Stimulated activated CD4-positive, alpha-beta T cell treated with anti-CD3 and anti-CD28 coated beads, Interleukin-12 subunit alpha, Interleukin-12 subunit beta, amount 100 ng/mL, for 48 hours (primary cell): Measurements from ENCODE around the gene SOCS4.
"Not testable (repeated sequence)": the region's sequence is repeated elsewhere in the genome, so short reads cannot be mapped to it uniquely, and the experiment has no call there.

Experiments used
- DNase-seq, 3 donors: peaks; one replicate each; pipeline ENCODE4 v3.0.0-alpha.2; 2020; ENCODE audit warnings: low read depth in 2 of 3, low spot score in 1 of 3

The SOCS4 gene, protein sequence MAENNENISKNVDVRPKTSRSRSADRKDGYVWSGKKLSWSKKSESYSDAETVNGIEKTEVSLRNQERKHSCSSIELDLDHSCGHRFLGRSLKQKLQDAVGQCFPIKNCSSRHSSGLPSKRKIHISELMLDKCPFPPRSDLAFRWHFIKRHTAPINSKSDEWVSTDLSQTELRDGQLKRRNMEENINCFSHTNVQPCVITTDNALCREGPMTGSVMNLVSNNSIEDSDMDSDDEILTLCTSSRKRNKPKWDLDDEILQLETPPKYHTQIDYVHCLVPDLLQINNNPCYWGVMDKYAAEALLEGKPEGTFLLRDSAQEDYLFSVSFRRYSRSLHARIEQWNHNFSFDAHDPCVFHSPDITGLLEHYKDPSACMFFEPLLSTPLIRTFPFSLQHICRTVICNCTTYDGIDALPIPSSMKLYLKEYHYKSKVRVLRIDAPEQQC

DNA sequence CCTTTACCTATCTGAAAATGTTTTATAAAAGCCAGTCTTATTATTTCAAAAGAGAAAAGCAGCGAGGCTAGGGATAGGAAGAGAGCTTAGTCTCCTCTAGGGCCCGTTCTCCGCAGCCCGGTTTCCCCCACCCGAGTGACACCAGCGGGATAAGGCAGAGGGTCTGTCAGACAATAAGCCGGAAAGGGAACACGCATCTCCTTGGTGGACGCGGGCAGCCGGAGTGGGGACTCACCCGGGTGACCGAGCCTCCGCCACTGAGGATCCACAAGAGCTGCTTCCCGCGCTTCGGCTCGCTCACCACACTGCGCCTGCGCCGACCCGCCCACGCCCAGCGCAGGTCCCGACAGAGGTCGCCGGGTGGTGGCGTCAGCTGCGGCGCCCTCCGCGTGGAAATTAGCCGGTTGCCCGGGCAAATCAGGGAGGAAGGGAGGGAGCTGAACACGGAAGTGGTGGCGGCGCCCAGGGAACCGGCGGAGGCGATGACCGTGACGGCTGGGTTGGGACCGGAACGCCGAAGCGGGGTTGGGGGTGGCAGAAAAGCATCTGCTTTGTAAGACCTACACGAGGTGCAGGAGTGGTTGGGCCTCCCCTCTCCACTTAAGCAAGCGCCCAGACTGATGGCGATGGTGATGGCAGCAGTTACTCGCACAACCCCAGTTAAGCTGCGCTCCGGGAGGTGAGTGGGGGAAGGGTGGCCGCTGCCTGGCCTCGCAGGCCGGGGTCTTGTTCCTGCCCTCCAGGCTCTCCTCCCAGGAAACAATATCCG, at the start of gene SOCS4, which contains the start of gene WDHD1:
Gene SOCS4, plus strand, starts transcription at position 444 of the 769 bp plus-strand sequence. CDS start 15,806 bp downstream, outside the sequence.
Gene WDHD1, minus strand, starts transcription at position 307 of the 769 bp plus-strand sequence. CDS start 312 bp downstream, outside the sequence.
- peak; percentile 96 to 97 (median 96) for DNase-seq

DNA sequence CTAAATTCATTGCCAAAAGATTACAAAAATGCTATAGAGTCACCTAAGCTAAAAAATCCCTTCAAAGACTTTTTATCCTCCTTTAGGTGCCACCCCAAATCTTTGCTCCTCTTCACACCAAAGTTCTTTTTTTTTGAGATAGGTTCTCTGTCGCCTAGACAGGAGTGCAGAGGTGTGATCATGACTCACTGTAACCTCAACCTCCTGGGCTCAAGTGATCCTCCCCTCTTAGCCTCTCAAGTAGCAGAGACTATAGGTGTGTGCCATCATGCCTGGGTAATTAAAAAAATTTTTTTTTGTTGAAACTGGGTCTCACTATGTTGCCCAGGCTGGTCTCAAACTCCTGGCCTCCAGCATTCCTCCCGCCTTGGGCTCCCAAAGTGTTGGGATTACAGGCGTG, 48.0 kb upstream of the SOCS4 start:
- DNase-seq, result no peak

DNA sequence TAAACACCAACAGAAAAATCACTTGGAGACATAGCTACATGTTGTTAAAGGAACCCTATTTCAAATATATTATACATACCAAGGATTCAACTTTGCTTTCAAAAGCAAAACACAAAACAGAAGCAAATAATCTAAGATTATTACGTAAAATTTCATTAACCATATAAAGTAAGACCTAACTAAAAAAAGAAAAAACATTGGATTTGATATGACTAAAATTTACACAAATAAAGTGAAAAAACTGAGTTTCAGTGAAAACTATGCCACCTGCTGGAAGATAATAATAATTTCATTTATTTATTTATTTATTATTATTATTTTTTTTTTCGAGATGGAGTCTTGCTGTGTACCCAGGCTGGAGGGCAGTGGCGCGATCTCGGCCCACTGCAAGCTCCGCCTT, 45.3 kb upstream of the SOCS4 start:
- DNase-seq, result no peak

DNA sequence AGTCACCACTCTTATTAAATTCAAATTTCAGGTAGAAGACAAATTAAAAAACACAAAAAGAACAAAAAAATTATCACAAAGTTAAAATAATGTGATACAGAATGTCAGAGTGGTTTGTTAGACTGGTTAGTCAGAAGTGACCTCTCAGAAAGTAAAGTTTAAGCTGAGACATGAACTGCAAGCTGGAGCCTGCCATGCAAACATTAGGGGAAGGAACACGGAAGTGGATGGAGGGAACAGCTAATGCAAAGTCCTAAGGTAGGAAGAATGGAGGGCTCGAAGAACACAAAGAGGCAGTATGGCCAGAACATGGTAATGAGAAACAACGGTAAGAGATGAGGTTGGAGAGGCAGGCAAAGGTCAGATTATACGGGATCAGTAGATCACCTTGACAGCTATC, 41.9 kb upstream of the SOCS4 start:
- DNase-seq, result no peak

DNA sequence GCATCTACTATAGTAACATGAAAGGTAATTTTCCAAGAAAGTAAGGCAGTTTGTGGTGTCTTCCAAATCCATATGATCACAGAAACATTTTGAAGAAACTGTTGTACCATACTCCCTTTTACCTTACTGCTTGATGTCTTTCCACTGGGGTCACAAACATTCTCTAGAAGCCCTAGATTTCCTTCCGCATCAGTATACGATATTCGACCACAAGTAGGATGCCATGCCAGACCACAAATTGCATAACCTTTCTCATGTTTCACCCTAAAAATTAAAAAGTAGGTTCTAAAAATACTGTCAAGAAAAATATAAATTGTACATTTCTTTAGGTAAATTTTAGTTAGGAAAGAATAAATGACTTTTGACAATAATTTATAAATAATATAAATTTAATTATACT, 26.7 kb upstream of the SOCS4 start:
- DNase-seq, result no peak

DNA sequence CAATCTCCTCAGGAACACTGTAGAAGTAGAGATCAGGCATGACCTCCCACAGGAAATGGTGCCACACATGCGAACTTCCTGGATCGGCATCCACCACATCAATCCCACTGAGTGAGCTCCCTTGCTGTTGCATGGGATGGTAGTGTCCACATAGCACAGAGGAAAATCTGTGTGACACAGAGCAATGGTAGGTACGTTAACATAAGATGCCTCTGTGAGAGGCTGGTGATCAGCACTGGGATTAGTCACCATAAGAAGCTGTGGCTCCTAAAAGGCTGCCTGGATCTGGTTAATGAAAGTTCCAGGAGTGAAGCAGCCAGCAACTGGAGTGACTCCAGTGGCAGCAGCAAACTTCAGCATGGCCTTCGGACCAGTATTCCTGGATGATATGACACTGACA, 22.0 kb upstream of the SOCS4 start:
- DNase-seq, result no peak

DNA sequence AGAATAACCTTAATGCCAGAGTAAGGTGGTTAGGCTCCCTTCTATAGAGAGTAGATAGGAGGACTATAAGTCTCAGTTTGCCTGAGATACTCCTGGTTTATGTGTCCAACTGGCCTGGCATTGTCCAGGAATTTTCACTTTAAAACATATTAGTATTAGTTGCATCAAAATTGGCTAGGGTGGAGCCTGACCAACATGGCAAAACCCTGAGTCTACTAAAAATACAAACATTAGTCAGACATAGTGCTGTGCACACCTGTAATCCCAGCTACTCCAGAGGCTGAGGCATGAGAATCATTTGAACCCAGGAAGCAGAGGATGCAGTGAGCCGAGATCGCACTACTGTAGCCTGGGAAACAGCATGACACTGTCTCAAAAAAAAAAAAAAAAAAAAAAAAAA, 12.0 kb upstream of the SOCS4 start:
- no peak for DNase-seq

DNA sequence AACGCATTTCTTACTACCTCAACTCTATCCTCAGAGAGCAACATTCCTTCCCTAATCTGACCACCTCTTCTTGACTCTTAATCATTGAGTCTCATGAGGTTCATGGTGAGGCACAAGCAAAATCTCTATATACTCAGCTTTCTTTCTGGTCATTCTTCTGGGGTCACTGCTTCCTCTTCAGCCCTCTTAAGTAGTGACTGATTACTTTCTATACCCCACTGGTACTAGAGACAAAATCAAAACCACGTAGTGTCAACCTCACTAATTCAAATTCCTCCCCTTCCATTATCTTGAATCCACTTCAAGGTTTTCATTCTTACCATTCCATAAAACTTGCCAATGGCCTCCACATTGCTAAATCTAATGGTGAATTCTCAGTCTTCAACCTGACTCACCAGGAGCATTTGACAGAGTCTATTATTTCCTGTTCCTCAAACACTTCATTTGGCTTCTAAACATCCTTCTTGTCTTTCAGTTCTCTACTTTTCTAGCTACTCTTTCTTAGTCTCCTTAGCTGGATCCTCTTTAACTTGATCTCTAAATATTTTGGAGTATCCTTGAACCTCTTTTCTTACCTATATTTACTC, 7.0 kb upstream of the SOCS4 start:
- DNase-seq, result no peak

DNA sequence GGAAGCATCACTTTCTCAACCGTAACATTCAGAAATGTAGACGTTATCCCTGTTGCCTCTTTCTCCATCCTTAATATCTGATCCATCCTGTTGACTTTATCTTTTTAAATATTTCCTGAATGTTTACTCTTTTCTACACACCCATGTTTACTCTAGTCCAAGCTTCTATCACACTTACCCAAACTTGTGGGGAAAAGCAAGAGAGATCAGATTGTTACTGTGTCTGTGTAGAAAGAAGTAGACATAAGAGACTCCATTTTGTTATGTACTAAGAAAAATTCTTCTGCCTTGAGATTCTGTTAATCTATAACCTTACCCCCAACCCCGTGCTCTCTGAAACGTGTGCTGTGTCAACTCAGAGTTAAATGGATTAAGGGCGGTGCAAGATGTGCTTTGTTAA, 2.7 kb upstream of the SOCS4 start:
- DNase-seq, result not testable (repeated sequence)

DNA sequence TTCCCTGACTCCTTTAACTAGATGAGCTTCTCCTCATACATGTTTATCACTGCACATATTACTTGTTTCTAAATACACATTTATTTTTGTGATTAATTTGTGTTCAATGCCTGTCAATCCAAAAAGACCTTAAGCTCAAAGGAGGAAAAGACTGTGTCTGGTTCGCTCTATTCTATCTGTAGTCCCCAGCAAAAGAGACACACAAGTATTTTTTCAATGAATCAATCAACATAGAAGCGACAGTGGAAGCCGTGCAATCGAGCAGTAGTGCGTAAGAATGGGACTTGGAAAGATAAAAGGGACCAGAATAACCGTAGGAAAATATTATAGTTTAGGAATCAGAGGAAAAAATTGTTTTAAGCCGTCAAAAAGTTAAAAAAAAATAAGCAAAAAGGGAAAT, 1.1 kb upstream of the SOCS4 start:
- no peak for DNase-seq

DNA sequence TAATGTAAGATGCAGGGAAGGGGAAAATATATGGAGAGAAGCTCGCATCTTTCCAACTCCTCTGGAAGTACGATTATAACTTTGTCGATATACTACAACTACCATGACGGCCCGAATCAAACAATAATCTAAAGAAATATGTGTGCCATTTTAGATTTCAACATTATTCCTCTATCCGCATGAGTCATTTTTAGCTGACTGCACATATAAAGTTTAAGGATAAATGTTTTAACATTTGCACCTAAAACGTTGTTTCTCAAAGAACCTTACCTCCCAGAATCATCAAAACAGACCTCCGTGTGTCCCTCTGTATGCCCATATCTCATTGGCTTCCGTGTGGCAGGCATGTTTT, 619 bp upstream of the SOCS4 start:
- DNase-seq, result no peak

DNA sequence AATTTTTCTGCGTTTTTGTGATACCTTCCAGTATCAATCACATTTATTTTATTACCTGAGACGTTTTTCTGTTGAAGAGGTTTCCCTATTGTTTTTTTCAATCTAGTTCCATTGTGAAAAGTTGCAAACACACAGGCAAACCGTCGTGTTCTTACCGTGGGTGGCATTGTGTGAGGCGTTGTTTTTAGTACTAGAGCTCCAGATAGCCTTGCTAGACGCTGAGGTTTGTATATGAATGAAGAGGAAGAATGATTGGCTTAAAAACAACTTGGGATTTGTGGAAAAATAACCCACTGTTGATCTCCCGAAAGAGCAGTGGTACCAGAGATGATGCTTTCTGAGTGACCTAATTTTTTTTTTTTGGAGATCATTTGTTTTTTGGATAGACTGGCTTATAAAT, 1.0 kb downstream of the SOCS4 start:
- DNase-seq, result no peak

DNA sequence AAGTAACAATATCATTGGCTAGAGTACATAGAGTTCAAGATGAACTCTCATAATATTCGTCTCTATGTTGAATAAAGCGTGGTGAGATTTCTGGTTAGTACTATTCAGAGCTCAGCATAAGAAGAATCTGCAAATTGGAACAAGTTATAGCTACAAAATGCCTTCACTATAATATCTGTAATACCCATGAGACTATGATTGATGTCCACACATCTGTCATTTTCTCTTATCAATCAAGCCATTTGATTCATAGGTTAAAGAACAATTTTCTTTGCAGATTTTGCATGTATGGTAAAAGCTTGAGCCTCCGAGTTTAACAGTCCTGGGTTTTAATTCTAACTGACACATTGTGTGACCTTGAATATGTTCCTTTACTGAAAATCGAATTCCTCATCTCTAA, 1.4 kb downstream of the SOCS4 start:
- no peak for DNase-seq

DNA sequence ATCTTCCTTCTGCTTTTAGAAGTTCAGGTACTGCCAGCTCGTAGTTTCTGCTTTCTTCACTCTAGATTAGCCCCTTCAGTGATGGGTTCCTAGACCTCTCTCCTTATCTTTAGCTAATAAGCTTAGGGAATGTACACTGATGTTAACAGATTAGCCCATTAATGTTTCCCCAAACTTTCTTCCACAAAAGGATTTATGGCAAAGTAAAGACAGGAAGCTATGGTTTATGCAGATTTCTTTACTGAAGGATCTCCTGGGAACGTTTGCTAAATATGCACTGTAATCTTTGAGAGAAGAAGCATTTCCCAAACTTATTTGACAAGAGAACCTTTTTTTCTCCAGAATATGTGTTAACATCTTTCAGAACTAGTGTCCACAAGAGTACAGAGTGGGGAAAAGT, 4.2 kb downstream of the SOCS4 start:
- no peak for DNase-seq

DNA sequence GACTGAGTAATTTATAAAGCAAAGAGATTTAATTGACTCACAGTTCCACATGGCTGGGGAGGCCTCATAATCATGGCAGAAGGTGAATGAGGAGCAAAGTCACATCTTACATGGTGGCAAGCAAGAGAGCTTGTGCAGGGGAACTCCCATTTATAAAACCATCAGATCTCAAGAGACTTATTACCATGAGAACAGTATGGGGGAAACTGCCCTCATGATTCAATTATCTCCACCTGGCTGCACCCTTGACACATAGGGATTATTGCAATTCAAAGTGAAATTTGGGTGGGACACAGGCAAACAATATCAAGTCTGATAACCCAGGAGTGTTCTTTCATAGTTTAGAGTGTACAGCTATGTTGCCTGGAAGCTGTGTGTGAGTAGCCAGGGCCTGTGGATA, 11.0 kb downstream of the SOCS4 start:
- not testable (repeated sequence) for DNase-seq

DNA sequence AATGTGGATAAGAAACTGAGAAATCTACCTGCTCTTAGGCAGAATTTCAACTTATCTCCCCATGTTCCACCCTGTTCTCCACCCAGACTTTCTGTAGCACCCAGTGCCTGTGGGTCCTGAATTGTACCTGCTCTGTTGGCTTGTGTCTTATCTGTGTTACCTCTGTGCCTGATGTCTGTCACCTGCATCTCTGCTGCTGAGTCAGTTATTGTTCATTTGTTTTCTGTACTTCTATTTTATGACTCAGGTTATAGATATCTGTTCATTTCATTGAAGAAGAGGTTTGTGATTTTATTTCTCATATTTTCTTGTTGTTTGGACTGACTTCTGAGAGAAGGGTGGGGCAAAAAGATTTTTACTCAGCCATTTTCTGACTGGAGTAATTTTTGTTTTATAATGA, 11.7 kb downstream of the SOCS4 start:
- no peak for DNase-seq

DNA sequence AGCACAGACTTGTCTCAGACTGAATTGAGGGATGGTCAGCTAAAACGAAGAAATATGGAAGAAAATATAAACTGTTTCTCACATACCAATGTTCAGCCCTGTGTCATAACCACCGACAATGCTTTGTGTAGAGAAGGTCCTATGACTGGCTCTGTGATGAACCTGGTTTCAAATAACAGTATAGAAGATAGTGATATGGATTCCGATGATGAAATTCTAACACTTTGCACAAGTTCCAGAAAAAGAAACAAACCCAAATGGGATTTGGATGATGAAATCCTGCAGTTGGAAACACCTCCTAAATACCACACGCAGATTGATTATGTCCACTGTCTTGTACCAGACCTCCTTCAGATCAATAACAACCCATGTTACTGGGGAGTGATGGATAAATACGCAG, 16.5 kb downstream of the SOCS4 start:
- no peak for DNase-seq

DNA sequence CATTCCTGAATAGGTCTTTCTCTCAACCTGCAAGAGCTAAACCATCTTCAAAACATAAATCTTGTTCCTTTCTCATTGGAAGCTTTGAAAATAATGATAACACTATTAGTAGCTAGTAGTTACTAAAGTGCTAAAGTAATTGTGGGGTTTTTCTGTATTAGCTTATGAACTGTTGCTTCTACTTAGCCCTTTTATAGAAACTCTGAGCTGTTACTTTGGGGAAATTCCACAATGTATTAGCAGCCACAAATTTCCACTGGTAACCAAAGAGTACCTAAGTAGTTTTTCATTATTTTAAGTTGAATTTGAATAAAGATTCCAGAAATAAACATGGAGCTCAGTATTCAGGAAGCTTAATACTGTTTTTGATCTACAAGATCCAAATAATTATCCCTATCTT, 18.1 kb downstream of the SOCS4 start:
- no peak for DNase-seq

DNA sequence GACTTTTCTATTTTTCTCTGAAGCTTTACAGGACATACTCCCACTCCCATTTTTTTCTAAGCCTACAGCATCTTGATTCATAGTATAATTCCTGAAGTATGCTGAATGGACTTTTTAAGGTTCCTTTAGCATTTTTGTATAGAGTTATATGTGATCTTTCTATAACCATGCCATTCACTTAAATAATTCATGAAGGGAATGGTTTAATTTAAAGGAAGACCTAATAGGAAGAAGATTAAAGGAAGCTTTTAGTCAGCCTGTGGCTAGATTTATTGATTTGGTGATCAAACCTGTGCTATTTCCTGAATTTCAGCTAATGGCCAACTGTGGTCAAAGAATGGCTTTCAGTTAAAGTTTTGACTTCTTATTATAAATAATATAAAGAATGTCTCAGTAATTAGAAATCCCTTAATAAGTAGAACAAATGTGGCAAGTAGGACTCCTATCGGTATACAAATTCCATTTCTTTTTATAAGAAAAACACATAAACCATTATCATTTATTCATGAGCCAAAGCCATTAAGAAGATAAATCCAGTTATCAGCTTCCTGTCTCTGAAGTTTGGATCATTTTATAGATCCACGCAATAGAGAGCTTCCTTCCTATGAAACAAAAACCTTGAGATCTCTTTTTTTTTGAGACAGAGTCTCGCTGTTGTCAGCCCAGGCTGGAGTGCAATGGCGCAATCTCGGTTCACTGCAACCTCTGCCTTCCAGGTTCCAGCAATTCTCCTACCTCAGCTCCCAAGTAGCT, 20.4 kb downstream of the SOCS4 start:
- no peak for DNase-seq

DNA sequence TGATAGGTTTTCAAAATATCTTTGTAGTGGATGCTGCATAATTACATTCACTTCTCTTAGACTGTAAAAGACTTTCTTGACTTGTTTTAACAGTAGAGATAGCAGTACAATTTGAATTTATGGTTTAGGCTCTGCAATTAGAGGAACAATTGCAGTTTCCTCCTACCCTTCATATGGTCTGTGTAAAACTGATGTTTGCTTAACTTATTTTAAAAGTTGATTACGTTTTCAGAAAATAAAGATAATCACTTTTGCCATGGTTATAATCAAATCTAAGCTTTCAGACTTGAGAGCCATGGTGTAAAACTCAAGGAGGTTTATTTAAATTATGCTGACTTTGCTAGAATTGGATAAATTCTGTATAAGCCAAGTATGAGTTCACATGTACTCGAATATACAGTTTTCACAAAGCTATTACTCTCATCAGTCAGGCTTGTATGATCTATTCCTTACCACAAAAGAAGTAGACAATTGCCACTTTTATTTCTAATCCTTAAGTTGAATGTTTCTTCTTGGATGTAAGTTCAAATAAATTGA, 21.9 kb downstream of the SOCS4 start:
- no peak for DNase-seq

DNA sequence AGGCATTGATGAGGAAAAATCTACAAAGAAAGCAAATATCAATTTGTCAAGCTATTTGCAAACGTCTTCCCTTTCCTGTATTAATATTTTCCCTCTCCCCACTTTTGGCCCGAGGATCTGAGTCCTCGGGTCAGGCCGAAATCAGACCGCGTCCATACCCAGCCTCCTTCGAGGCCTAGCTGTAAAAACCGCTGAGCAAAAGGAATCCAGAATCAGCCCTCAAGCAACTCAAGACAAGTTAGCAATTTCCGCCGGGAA, 24.1 kb downstream of the SOCS4 start:
- no peak for DNase-seq
